Measurements from ENCODE around the gene MIS12.

MIS12 gene

GRCh38 chr17:5535436-5535835 lies 49.1 kb downstream of the MIS12 start:
- no peak for DNase-seq (ENCODE audit: low spot score)

- no peak for DNase-seq (ENCODE audit: low spot score)
Measured at GRCh38 chr17:5536866-5537650, 50.7 kb downstream of the MIS12 start.

GRCh38 chr17:5539286-5539685 lies 52.9 kb downstream of the MIS12 start:
- DNase-seq (ENCODE audit: low spot score) = no peak

GRCh38 chr17:5540321-5540720 lies 54.0 kb downstream of the MIS12 start:
- DNase-seq (ENCODE audit: low spot score) = no peak
